Ascending aorta (tissue), 2 donors: Measurements from ENCODE around the gene FGF5. TPM values are rescaled to one million over a fixed set of nuclear protein-coding genes. Genes with fewer than 3 reads are reported as not detected.
A peak's percentile ranks its signal among the peaks of the same experiment; 100 is the strongest.

Experiments
- DNase-seq, 2 donors: peaks; one replicate each; pipeline ENCODE4 v3.0.0-alpha.2; 2019; ENCODE audit warnings: low spot score in 2 of 2
- H3K27ac ChIP-seq, 2 donors: fragments of 200-600 bp; sonication (generic); one replicate each; pipeline ENCODE4 v1.5.1; 2016 to 2017; ENCODE audit warnings: mild to moderate bottlenecking in 1 of 2
- H3K27me3 ChIP-seq: fragments of 200-600 bp; sonication (generic); one replicate; pipeline ENCODE4 v1.5.1; 2017
- H3K36me3 ChIP-seq, 2 donors: fragments of 200-600 bp; sonication (generic); one replicate each; pipeline ENCODE4 v1.5.1; 2016
- H3K4me1 ChIP-seq, 2 donors: fragments of 200-600 bp; sonication (generic); one replicate each; pipeline ENCODE4 v1.5.1; 2016 to 2017; ENCODE audit warnings: mild to moderate bottlenecking in 1 of 2
- H3K4me3 ChIP-seq, 2 donors: fragments of 200-600 bp; sonication (generic); one replicate each; pipeline ENCODE4 v1.5.1; 2016 to 2017; ENCODE audit warnings: mild to moderate bottlenecking in 1 of 2
- H3K9me3 ChIP-seq, 2 donors: fragments of 200-600 bp; sonication (generic); one replicate each; pipeline ENCODE4 v1.5.1; 2016
- intact Hi-C: fragments of 100-400 bp; cut with DNase I; formaldehyde crosslinking; loops from one replicate; pipeline ENCODE4 v1.15.1; 2023
- total RNA-seq: library from RNA; depleted of rRNA; stranded (reverse); fragments of >200 nt; gene quantifications from one replicate; pipeline ENCODE4 v1.1.0, GENCODE V29; 2016
- TF ChIP-seq, protein P1 (sequence below), 3 experiments: fragments of 200-600 bp in 2 of 3; fragments of 450-650 bp in 1 of 3; sonication (generic) in 2 of 3; IDR thresholded peaks; one replicate each; pipeline ENCODE4 v1.5.1; 2016 to 2019; ENCODE audit warnings: antibody characterized with exemption in 3 of 3, mild to moderate bottlenecking in 1 of 3, moderate library complexity in 1 of 3

The FGF5 gene, protein sequence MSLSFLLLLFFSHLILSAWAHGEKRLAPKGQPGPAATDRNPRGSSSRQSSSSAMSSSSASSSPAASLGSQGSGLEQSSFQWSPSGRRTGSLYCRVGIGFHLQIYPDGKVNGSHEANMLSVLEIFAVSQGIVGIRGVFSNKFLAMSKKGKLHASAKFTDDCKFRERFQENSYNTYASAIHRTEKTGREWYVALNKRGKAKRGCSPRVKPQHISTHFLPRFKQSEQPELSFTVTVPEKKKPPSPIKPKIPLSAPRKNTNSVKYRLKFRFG
- not detected for total RNA-seq

DNA sequence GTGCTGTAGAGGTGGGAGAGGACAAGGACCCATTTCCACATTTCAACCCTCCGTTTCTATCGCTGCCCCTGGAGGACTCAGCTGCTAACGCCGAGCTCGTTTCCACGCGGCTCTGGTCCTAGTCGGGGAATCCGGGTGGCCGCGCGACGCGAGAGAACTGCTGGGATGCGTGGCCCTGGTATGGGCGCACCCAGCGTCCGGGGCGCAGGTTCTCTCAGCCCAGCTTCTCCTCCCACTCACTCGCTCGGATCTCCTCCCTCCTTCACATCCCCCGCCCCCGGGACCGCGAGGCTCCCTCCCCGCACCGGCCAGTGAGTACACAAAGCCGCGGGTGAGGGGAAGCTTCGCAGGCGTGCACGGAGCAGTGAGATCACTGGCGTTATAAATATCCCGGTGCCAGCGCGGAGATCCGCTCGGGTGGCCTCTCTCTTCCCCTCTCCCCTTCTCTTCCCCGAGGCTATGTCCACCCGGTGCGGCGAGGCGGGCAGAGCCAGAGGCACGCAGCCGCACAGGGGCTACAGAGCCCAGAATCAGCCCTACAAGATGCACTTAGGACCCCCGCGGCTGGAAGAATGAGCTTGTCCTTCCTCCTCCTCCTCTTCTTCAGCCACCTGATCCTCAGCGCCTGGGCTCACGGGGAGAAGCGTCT, at the start of gene FGF5:
TSS of gene FGF5 (plus strand) at position 412 of the 649 bp plus-strand sequence. CDS start at position 573, 161 bp downstream.
- TF ChIP-seq, protein P1, sequence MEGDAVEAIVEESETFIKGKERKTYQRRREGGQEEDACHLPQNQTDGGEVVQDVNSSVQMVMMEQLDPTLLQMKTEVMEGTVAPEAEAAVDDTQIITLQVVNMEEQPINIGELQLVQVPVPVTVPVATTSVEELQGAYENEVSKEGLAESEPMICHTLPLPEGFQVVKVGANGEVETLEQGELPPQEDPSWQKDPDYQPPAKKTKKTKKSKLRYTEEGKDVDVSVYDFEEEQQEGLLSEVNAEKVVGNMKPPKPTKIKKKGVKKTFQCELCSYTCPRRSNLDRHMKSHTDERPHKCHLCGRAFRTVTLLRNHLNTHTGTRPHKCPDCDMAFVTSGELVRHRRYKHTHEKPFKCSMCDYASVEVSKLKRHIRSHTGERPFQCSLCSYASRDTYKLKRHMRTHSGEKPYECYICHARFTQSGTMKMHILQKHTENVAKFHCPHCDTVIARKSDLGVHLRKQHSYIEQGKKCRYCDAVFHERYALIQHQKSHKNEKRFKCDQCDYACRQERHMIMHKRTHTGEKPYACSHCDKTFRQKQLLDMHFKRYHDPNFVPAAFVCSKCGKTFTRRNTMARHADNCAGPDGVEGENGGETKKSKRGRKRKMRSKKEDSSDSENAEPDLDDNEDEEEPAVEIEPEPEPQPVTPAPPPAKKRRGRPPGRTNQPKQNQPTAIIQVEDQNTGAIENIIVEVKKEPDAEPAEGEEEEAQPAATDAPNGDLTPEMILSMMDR (IDR thresholded peaks at IDR 0.05) = no peak
- Histone ChIP-seq H3K4me1 (peaks cover 0 to 13% of the 10 kb centered on the region in 2 donors), H3K4me3 (peak within 1 kb of the TSS; percentile 49 to 55), H3K36me3 (no peaks in the 10 kb centered on the region), H3K27me3 (no peaks in the 10 kb centered on the region), H3K9me3 (no peaks in the 10 kb centered on the region), H3K27ac (no peak within 1 kb of the TSS)
- DNase-seq = peak in 1 of 2 donors; percentile 74
- intact Hi-C loops = no loop called here

DNA sequence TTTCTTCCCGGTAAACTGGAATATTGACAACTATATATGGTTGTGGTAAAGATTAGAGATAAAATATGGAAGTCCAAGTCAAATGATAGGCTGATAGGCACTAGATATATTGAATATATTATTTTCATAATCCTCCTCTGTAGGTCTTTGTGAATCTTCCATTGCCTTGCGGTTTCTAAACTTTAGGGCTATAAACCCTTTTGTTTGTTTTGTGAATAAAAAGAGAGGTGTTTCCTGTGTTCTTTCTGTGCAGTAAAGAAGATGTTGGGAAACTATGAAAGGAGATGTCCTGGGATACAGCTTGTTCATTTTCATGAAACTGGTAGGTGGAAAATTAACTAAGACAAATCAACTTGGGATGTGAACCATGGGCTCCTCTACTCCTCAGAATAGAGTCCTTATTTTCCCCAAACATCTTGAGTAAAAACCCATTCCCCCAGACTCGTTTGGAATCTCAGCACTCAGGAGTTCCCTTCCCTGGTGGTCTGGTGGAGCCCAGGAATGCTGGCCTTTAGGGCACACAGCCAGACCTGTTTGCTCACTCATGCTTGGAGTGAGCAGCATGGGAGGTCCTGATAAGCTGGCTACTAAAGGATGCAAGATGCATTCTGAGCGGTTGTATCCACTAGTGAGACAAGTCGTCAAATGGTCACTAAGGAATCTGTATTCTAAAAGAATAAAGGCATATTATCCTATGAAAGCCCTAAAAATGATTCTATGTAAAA, 47.0 kb upstream of the FGF5 start:
- no peaks in the 10 kb centered on the region for H3K9me3 ChIP-seq
- DNase-seq = no peak
- no peaks in the 10 kb centered on the region for H3K27me3 ChIP-seq
- TF ChIP-seq, protein P1 (IDR thresholded peaks at IDR 0.05) = no peak
- intact Hi-C loops = loop anchor here (5.0 kb wide), 1 partner anchor 1177 kb away; no protein-coding TSS in a partner anchor
- no peak overlapping the region for H3K4me3 ChIP-seq
- no peaks in the 10 kb centered on the region for H3K4me1 ChIP-seq
- no peaks in the 10 kb centered on the region for H3K36me3 ChIP-seq
- H3K27ac ChIP-seq = no peak overlapping the region

DNA sequence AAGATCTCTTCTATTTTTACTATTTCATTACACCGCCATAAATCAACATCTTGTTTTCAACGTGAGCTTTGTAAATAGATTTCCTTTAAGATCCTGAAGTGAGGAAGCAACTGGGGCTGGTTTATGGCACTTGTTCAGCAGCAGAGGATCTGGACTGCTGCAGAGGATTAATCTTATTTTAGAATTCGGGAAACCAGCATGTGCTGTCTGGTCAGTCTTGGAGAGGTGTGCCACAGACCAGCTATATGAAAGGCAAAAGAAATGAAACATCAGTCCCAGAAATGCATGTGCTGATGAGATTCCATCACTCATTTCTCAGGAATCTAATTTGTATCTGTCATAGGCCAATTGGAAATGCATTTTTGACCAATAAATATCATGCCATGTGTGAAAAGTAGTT, 45.8 kb upstream of the FGF5 start:
- no peaks in the 10 kb centered on the region for H3K4me1 ChIP-seq
- no peak overlapping the region for H3K27ac ChIP-seq
- DNase-seq = no peak
- TF ChIP-seq, protein P1 (IDR thresholded peaks at IDR 0.05) = no peak
- intact Hi-C loops = no loop called here
- H3K9me3 ChIP-seq = no peaks in the 10 kb centered on the region
- no peak overlapping the region for H3K4me3 ChIP-seq
- H3K36me3 ChIP-seq = no peaks in the 10 kb centered on the region
- H3K27me3 ChIP-seq = no peaks in the 10 kb centered on the region

DNA sequence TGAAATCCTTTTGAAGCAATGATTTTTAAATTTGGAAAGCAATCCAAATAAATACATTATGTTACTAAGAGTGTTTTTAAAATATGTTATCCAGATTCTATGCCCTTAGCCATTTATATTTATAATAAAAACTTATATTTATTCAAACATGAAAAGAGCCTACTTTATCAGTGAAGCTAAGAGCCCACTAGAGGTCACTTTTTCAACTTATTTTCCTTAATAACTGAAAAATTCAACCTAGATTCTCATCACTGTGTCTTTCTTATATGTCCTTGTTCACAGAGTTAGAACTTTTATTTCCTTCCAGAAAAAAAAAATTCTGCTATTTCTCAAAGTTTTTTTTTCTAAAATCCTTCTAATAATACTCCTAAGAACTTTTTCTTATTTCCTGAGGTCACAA, 45.3 kb upstream of the FGF5 start:
- Histone ChIP-seq H3K9me3 (no peaks in the 10 kb centered on the region), H3K4me3 (no peak overlapping the region), H3K27ac (no peak overlapping the region), H3K27me3 (no peaks in the 10 kb centered on the region), H3K36me3 (no peaks in the 10 kb centered on the region), H3K4me1 (no peaks in the 10 kb centered on the region)
- TF ChIP-seq, protein P1 (IDR thresholded peaks at IDR 0.05) = no peak
- no peak for DNase-seq
- intact Hi-C loops = no loop called here

DNA sequence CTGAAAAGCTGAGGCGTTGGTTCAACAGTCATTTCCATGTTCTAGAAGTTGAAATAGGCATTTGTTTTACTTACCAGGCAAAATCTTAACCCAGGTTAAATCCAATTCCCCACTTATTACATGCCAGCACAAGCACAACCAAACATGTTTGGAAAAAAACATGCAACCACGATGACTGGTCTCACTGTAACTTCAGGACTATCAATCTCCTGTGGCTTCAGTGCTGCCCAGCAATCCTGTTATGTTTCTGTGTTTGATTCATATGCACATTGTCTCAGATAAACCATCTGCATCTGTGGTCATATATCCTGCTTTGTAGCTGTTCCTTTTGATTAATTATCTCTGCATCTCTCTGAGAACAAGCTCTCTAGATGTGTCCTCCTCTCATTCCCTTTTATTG, 40.9 kb upstream of the FGF5 start:
- no peaks in the 10 kb centered on the region for H3K4me1 ChIP-seq
- H3K36me3 ChIP-seq = no peaks in the 10 kb centered on the region
- TF ChIP-seq, protein P1 (IDR thresholded peaks at IDR 0.05) = no peak
- H3K4me3 ChIP-seq = no peak overlapping the region
- no peak overlapping the region for H3K27ac ChIP-seq
- intact Hi-C loops = no loop called here
- DNase-seq = no peak
- H3K9me3 ChIP-seq = no peaks in the 10 kb centered on the region
- no peaks in the 10 kb centered on the region for H3K27me3 ChIP-seq
